ENCODE results near the gene PDE4D.

PDE4D gene

GRCh38 chr5:59547731-59548130, 345.8 kb downstream of the PDE4D start:
- DNase-seq (ENCODE audit: low spot score): no peak

GRCh38 chr5:59544573-59544972, 349.0 kb downstream of the PDE4D start:
- no peak for DNase-seq (ENCODE audit: low spot score)

GRCh38 chr5:59543821-59544442, 349.6 kb downstream of the PDE4D start:
- DNase-seq (ENCODE audit: low spot score): no peak

GRCh38 chr5:59542851-59543820, 350.4 kb downstream of the PDE4D start:
- no peak for DNase-seq (ENCODE audit: low spot score)

- no peak for DNase-seq (ENCODE audit: low spot score)
Measured at GRCh38 chr5:59542306-59542705, 351.2 kb downstream of the PDE4D start.

GRCh38 chr5:59540366-59540765, 353.2 kb downstream of the PDE4D start:
- DNase-seq (ENCODE audit: low spot score): no peak

DNA sequence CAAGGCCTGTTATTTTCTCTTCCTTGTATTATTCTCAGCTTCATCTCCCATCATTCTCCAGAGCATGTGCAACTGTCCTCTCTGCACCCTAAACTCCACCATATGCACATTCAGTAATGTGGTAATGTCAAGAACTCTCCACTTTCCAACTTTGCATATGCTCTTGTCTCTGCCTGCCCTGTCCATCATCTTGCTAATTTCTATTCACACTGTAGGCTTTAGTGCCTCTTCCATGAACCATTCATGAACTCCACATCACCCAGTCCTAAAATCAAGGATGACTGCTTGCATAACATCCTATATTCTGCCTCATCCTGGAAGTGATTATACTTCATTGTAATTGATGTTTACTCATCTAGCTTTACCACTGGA, 354.8 kb downstream of the PDE4D start:
- DNase-seq (ENCODE audit: low spot score): no peak

GRCh38 chr5:59537961-59538749, 355.4 kb downstream of the PDE4D start:
- DNase-seq (ENCODE audit: low spot score): no peak

DNA sequence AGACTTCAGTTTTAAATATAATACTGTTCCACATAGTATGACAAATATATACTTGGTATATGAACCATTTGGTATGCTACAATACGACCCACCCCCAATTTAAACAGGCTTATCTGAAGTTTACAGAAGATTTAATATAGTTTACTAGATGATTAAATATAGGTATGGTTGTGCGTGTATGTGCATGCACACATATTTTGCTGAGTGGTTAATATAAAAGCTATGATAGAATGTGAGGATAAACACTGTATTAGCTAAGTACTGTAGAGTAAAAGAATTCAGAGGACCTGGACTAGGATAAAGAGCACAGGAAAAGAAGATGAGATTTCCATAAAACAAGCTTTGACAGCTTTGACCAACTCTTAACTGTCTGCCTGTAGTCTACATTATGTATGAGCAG, 356.7 kb downstream of the PDE4D start:
- DNase-seq (ENCODE audit: low spot score): no peak

- no peak for DNase-seq (ENCODE audit: low spot score)
Measured at GRCh38 chr5:59535561-59535960, 358.0 kb downstream of the PDE4D start.

GRCh38 chr5:59533730-59534108, 359.8 kb downstream of the PDE4D start:
- no peak for DNase-seq (ENCODE audit: low spot score)

GRCh38 chr5:59532979-59533729, 360.4 kb downstream of the PDE4D start:
- DNase-seq (ENCODE audit: low spot score): no peak

DNA sequence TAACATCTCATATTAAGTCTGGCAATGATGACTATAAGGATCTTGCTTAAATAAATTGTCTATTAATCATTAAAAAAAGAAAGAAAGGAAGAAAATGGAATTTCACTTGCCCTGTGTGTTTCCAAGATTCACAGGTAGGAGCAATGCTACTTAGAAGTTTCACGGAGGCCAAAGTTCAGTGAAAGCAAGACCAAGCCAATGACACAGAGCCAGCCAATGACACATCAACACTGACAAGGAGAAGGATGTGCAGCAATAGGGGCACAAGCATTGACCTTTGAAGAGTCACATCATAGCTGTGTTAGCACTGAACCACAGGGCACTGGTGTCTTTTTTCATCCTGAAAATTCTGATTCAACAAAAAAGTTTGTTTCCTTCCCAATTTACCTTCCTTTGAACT, 364.3 kb downstream of the PDE4D start:
- DNase-seq (ENCODE audit: low spot score): no peak

GRCh38 chr5:59528202-59528862, 365.2 kb downstream of the PDE4D start:
- no peak for DNase-seq (ENCODE audit: low spot score)

GRCh38 chr5:59525957-59526356, 367.6 kb downstream of the PDE4D start:
- DNase-seq (ENCODE audit: low spot score): peak; percentile 13

DNA sequence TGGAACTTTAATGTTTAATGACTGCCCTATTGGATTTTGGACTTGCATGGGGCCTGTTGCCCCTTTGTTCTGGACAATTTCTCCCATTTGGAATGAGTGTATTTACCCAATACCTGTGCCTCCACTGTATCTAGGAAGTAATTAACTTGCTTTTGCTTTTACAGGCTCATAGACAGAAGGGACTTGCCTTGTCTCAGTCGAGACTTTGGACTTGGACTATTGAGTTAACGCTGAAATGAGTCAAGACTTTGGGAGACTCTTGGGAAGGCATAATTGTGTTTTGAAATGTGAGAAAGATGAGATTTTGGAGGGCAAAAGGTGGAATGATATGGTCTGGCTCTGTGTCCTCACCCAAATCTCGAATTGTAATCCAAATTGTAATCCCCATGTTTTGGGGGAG, 368.2 kb downstream of the PDE4D start:
- DNase-seq (ENCODE audit: low spot score): no peak

GRCh38 chr5:59522201-59522831, 371.2 kb downstream of the PDE4D start:
- DNase-seq (ENCODE audit: low spot score): no peak

- DNase-seq (ENCODE audit: low spot score): no peak
Measured at GRCh38 chr5:59521476-59521875, 372.1 kb downstream of the PDE4D start.

GRCh38 chr5:59519338-59519737, 374.2 kb downstream of the PDE4D start:
- DNase-seq (ENCODE audit: low spot score): no peak

DNA sequence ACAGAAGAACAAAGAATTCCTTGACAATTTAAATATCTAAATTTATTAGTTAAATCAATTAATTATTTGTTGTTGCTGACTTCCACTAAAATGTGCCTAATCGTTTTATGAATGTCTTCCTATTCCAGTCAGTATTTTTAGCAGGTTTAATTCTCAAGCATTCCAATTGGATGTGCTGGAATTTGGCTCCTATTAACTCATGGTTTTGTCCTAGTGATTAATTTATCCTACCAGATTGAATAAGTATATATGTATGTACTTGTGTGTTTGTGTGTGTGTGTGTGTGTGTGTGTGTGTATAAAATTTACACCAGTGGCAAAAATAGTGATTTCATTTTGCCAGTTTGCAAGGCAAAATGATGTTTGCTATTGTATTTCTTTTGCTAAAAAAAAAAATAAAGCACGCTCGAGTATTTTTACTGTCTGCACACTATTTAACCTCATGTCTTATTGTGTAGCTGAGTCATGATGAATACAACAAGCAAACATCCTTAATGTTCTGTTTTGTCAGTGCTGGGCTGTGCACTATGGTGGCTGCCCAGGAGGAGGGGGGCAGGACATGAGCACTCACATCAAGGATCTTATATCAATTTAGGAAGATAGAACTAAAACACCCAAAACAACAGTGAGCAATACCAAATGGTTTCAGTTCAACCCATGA, 375.5 kb downstream of the PDE4D start:
- DNase-seq (ENCODE audit: low spot score): peak; percentile 6
